DND-41 (cell line): ENCODE results near the gene SPATS2L.

Source experiments
- CTCF ChIP-seq: IDR thresholded peaks from 2 replicates; pipeline ENCODE4 v1.5.1; 2012; ENCODE audit warnings: borderline replicate concordance, low read length, moderate library complexity, mild to moderate bottlenecking; ENCODE audit not compliant: poor library complexity, severe bottlenecking; ENCODE audit errors: extremely low read depth
- EZH2 ChIP-seq: IDR thresholded peaks from 3 replicates; pipeline ENCODE4 v1.6.1; 2012; ENCODE audit warnings: borderline replicate concordance, low read depth, mild to moderate bottlenecking, moderate library complexity, low read length, inconsistent platforms; ENCODE audit not compliant: severe bottlenecking

GRCh38 chr2:200475795-200476194, 169.3 kb downstream of the SPATS2L start:
- TF ChIP-seq EZH2 = no peak
- TF ChIP-seq CTCF = no peak
